H1 (cell line): Measurements from ENCODE around the gene RTTN. TPM values are rescaled to one million over a fixed set of nuclear protein-coding genes. Genes with fewer than 3 reads are reported as not detected.

ENCODE experiments used
- CTCF ChIA-PET: fragments of 300-600 bp; sonication (Branson Sonifier 250); formaldehyde crosslinking; loops from one replicate; lab custom pipeline; 2021; ENCODE audit not compliant: partially characterized antibody; lab: Charles Lee
- POLR2A ChIA-PET: fragments of 300-600 bp; sonication (Branson Sonifier 250); formaldehyde crosslinking; loops from one replicate; lab custom pipeline; 2021; ENCODE audit warnings: inconsistent platforms; ENCODE audit not compliant: partially characterized antibody; lab: Charles Lee
- DNase-seq, 2 experiments: peaks; one replicate each; pipeline versions ENCODE4 v3.0.0 to v3.0.0-alpha.2; 2010 to 2022; ENCODE audit warnings: low spot score in 2 of 2, low read depth in 1 of 2, mixed read lengths in 1 of 2
- FAIRE-seq: peaks from 2 replicates; lab custom pipeline; 2011; peaks lifted over from hg19 to GRCh38; lab: Jason Lieb, UNC
- H2AFZ ChIP-seq: 2 replicates; pipeline ENCODE4 v1.8.1; 2012; ENCODE audit warnings: low read length, inconsistent platforms
- H2AK5ac ChIP-seq: 2 replicates; pipeline ENCODE4 v1.6.1; 2013; ENCODE audit warnings: low read depth, low read length
- H2BK120ac ChIP-seq: replicated peaks from 2 replicates; pipeline ENCODE3; 2013; ENCODE audit warnings: low read depth, low read length, inconsistent platforms
- H2BK12ac ChIP-seq: 2 replicates; pipeline ENCODE4 v1.6.1; 2013; ENCODE audit warnings: low read depth, low read length
- H2BK15ac ChIP-seq: 2 replicates; pipeline ENCODE4 v1.6.1; 2013; ENCODE audit warnings: low read length
- H2BK20ac ChIP-seq: 2 replicates; pipeline ENCODE4 v1.6.1; 2013; ENCODE audit warnings: low read length
- H2BK5ac ChIP-seq: 2 replicates; pipeline ENCODE4 v1.6.1; 2013; ENCODE audit warnings: low read depth, low read length
- H3K14ac ChIP-seq: 2 replicates; pipeline ENCODE4 v1.6.1; 2013; ENCODE audit warnings: inconsistent platforms; ENCODE audit not compliant: insufficient read length
- H3K18ac ChIP-seq: 2 replicates; pipeline ENCODE4 v1.6.1; 2013; ENCODE audit warnings: low read length; ENCODE audit errors: extremely low read depth
- H3K23ac ChIP-seq: 2 replicates; pipeline ENCODE4 v1.6.1; 2013; ENCODE audit warnings: inconsistent platforms; ENCODE audit not compliant: insufficient read length
- H3K23me2 ChIP-seq: 2 replicates; pipeline ENCODE4 v1.6.1; 2013; ENCODE audit warnings: low read depth, low read length
- H3K27ac ChIP-seq: 2 replicates; pipeline ENCODE4 v1.6.1; 2011; ENCODE audit warnings: low read depth, low read length, inconsistent platforms
- H3K27me3 ChIP-seq, 4 experiments: replicated peaks in 1 of 4; 1 replicate in 1 of 4; 2 replicates in 3 of 4; pipeline versions ENCODE4 v1.6.1 to v1.8.1; 2011 to 2013; ENCODE audit warnings: low read length in 3 of 4, mild to moderate bottlenecking in 3 of 4, inconsistent platforms in 2 of 4, mixed read lengths in 2 of 4, moderate library complexity in 1 of 4; ENCODE audit not compliant: control insufficient read depth in 3 of 4, insufficient read depth in 3 of 4; ENCODE audit errors: extremely low read depth in 1 of 4
- H3K36me3 ChIP-seq, 4 experiments: 2 replicates each; pipeline versions ENCODE4 v1.6.1 to v1.8.1; 2011 to 2013; ENCODE audit warnings: mild to moderate bottlenecking in 4 of 4, low read length in 3 of 4, moderate library complexity in 2 of 4, control low read depth in 1 of 4, inconsistent platforms in 1 of 4; ENCODE audit not compliant: insufficient read depth in 4 of 4, control insufficient read depth in 2 of 4
- H3K4ac ChIP-seq: replicated peaks from 2 replicates; pipeline ENCODE3; 2013; ENCODE audit warnings: low read length, low read depth, mixed read lengths, inconsistent platforms; ENCODE audit not compliant: insufficient read length
- H3K4me1 ChIP-seq, 4 experiments: replicated peaks in 1 of 4; 1 replicate in 1 of 4; 2 replicates in 3 of 4; pipeline versions ENCODE4 v1.6.1 to v1.8.1; 2011 to 2013; ENCODE audit warnings: low read length in 3 of 4, inconsistent platforms in 2 of 4, mixed read lengths in 1 of 4; ENCODE audit not compliant: insufficient read depth in 4 of 4, control insufficient read depth in 3 of 4
- H3K4me2 ChIP-seq, 2 experiments: 2 replicates each; pipeline versions ENCODE4 v1.6.1 to v1.8.1; 2011 to 2013; ENCODE audit warnings: low read depth in 2 of 2, low read length in 2 of 2, control low read depth in 1 of 2, inconsistent platforms in 1 of 2, mild to moderate bottlenecking in 1 of 2; ENCODE audit not compliant: insufficient read depth in 1 of 2
- H3K4me3 ChIP-seq, 4 experiments: fragments of 200-600, 300-600 bp in 1 of 4; sonication (generic), shearing (Covaris generic), sonication (Bioruptor Twin) in 1 of 4; 2 replicates each; pipeline versions ENCODE4 v1.5.1 to v1.8.1; 2011 to 2016; ENCODE audit warnings: low read length in 4 of 4, low read depth in 3 of 4, control low read depth in 2 of 4, inconsistent platforms in 2 of 4, mild to moderate bottlenecking in 2 of 4, mixed read lengths in 1 of 4, moderate library complexity in 1 of 4; ENCODE audit not compliant: insufficient read depth in 2 of 4; ENCODE audit errors: extremely low read depth in 1 of 4
- H3K56ac ChIP-seq: replicated peaks from 2 replicates; pipeline ENCODE3; 2013; ENCODE audit warnings: low read depth, mild to moderate bottlenecking, mixed read lengths, low read length, inconsistent platforms; ENCODE audit not compliant: insufficient read length
- H3K79me1 ChIP-seq: 2 replicates; pipeline ENCODE4 v1.6.1; 2013; ENCODE audit warnings: low read depth, low read length, control low read depth
- H3K79me2 ChIP-seq, 2 experiments: 2 replicates each; pipeline versions ENCODE4 v1.6.1 to v1.8.1; 2012 to 2013; ENCODE audit warnings: low read length in 2 of 2, mild to moderate bottlenecking in 2 of 2, inconsistent platforms in 1 of 2; ENCODE audit not compliant: insufficient read depth in 2 of 2, control insufficient read depth in 1 of 2
- H3K9ac ChIP-seq, 4 experiments: replicated peaks in 1 of 4; 1 replicate in 1 of 4; 2 replicates in 3 of 4; pipeline versions ENCODE4 v1.6.1 to v1.8.1; 2011 to 2013; ENCODE audit warnings: low read depth in 3 of 4, low read length in 3 of 4, control low read depth in 2 of 4, mild to moderate bottlenecking in 2 of 4, moderate library complexity in 2 of 4, inconsistent platforms in 1 of 4; ENCODE audit errors: extremely low read depth in 1 of 4
- H3K9me3 ChIP-seq, 2 experiments: 2 replicates each; pipeline versions ENCODE4 v1.6.1 to v1.8.1; 2012 to 2013; ENCODE audit warnings: mild to moderate bottlenecking in 2 of 2, moderate library complexity in 2 of 2, control low read depth in 1 of 2, inconsistent platforms in 1 of 2, low read depth in 1 of 2, low read length in 1 of 2, mixed read lengths in 1 of 2; ENCODE audit not compliant: insufficient read depth in 2 of 2
- H4K20me1 ChIP-seq, 2 experiments: replicated peaks in 1 of 2; 2 replicates each; pipeline versions ENCODE3 to v1.8.1; 2011 to 2013; ENCODE audit warnings: inconsistent platforms in 2 of 2, low read length in 2 of 2, mild to moderate bottlenecking in 1 of 2; ENCODE audit not compliant: insufficient read depth in 2 of 2, control insufficient read depth in 1 of 2
- H4K5ac ChIP-seq: 2 replicates; pipeline ENCODE4 v1.6.1; 2013; ENCODE audit warnings: low read length, low read depth, mixed read lengths, inconsistent platforms; ENCODE audit not compliant: insufficient read length
- H4K8ac ChIP-seq: 2 replicates; pipeline ENCODE4 v1.8.0; 2013; ENCODE audit warnings: mild to moderate bottlenecking, moderate library complexity, low read length, inconsistent platforms; ENCODE audit not compliant: insufficient read depth; ENCODE audit errors: extremely low read depth
- H4K91ac ChIP-seq: replicated peaks from 2 replicates; pipeline ENCODE3; 2013; ENCODE audit warnings: low read length, mixed read lengths, inconsistent platforms; ENCODE audit not compliant: insufficient read length
- EP300 ChIP-seq, 2 experiments: IDR thresholded peaks; 1 replicate in 1 of 2; 2 replicates in 1 of 2; pipeline ENCODE4 v1.6.1; 2011 to 2012; ENCODE audit warnings: low read depth in 2 of 2, low read length in 2 of 2, mild to moderate bottlenecking in 2 of 2, borderline replicate concordance in 1 of 2, inconsistent platforms in 1 of 2, moderate library complexity in 1 of 2
- EZH2 ChIP-seq: fragments of 200-600 bp; sonication (generic); IDR thresholded peaks from 2 replicates; pipeline ENCODE4 v1.7.1; 2012; ENCODE audit warnings: low read depth, mild to moderate bottlenecking, moderate library complexity, low read length, inconsistent platforms; ENCODE audit not compliant: severe bottlenecking
- HDAC2 ChIP-seq, 2 experiments: fragments of 300-600 bp in 1 of 2; sonication (generic) in 1 of 2; IDR thresholded peaks; 2 replicates each; pipeline ENCODE4 v1.6.1; 2011 to 2012; ENCODE audit warnings: low read depth in 2 of 2, low read length in 2 of 2, mild to moderate bottlenecking in 2 of 2, moderate library complexity in 2 of 2, borderline replicate concordance in 1 of 2, inconsistent platforms in 1 of 2
- PHF8 ChIP-seq: fragments of 200-600 bp; sonication (generic); conservative IDR thresholded peaks from 2 replicates; pipeline ENCODE4 v1.7.1; 2012; ENCODE audit warnings: low read depth, mild to moderate bottlenecking, inconsistent platforms, low read length, moderate library complexity
- SP4 ChIP-seq: IDR thresholded peaks from 2 replicates; pipeline ENCODE4 v1.6.1; 2012; ENCODE audit warnings: low read length, inconsistent platforms
- WGBS, 2 experiments: shearing (Covaris generic) in 1 of 2; methylation state at CpG; one replicate each; pipeline versions ENCODE4 v1.1.6 to v1.1.7; 2013 to 2015; ENCODE audit warnings: low lambda C conversion rate in 2 of 2, mixed read lengths in 2 of 2, inconsistent platforms in 1 of 2, low coverage in 1 of 2, missing lambda C conversion rate in 1 of 2; ENCODE audit not compliant: insufficient replicate concordance in 2 of 2, insufficient coverage in 1 of 2, insufficient read length in 1 of 2; ENCODE audit errors: extremely low coverage in 1 of 2, missing lambda C conversion rate in 1 of 2; 5-methylcytosine and 5-hydroxymethylcytosine counted together
- polyA plus RNA-seq, 7 experiments: library from polyadenylated mRNA; depleted of rRNA in 3 of 7; stranded (reverse) in 5 of 7; unstranded in 2 of 7; fragments of >200 nt in 5 of 7; fragments of 200-250 nt in 2 of 7; gene quantifications; 1 replicate in 5 of 7; 2 replicates in 1 of 7; 4 replicates in 1 of 7; pipeline versions ENCODE4 v1.2.1 to v1.2.3, GENCODE V29; 2011 to 2013; ENCODE audit warnings: missing spikeins in 2 of 7, mixed read lengths in 2 of 7
- total RNA-seq: library from RNA; stranded (reverse); fragmentation: NEBNext Ultra II Directional; extraction: Animal tissue kit (Norgen Biotek cat#: 25700); gene quantifications from 2 replicates; pipeline ENCODE4 v1.2.1, GENCODE V29; 2021

Gene RTTN
- total and polyA plus RNA-seq, 2 of the 8 experiments (the other 6 are each of a cell fraction or from before 2014, with no cell fraction given): 9.1 to 21.4 TPM

DNA sequence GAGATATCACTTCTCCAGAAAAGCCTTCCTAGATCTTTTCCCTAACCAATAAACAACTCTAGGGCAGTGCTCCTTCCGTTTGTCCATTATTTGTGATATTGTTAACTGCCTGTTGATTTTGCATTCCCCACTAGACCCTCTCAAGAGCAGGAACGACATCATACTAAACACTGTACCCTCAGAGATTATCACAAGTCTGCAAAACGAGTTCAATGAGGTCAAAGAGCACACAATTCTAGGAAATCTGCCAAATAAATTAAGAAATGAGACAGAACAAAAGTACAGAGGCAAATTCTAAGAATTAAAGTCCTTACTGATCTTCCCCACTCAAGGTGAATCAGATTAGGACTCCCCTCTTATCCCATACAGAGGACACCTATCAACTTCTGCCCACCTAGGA is 7.6 kb downstream of the RTTN start:
- H4K5ac ChIP-seq: no peak overlapping the region
- H4K8ac ChIP-seq: no peak overlapping the region
- H2BK5ac ChIP-seq: no peak overlapping the region
- no peak overlapping the region for H2BK20ac ChIP-seq
- H3K9ac ChIP-seq: no peak overlapping the region
- H2BK120ac ChIP-seq: no peak overlapping the region
- CTCF ChIA-PET: interaction anchor here (1.4 to 2.0 kb wide), 3 partner anchors 11 to 236 kb away, joined by 3 to 6 read pairs (median 5); no protein-coding TSS in a partner anchor
- H2AFZ ChIP-seq: no peak overlapping the region
- H3K4me1 ChIP-seq: no peaks in the 10 kb centered on the region
- no peak overlapping the region for H3K4ac ChIP-seq
- H4K91ac ChIP-seq: no peak overlapping the region
- DNase-seq (no peak), FAIRE-seq (no peak)
- H3K79me1 ChIP-seq: no peaks in the 10 kb centered on the region
- H3K79me2 ChIP-seq: no peaks in the 10 kb centered on the region
- no peak overlapping the region for H3K4me3 ChIP-seq
- no peaks in the 10 kb centered on the region for H3K9me3 ChIP-seq
- H4K20me1 ChIP-seq: peaks cover 0 to 3% of the 10 kb centered on the region in 2 experiments
- no peak overlapping the region for H2AK5ac ChIP-seq
- H3K14ac ChIP-seq: no peak overlapping the region
- no peak overlapping the region for H2BK15ac ChIP-seq
- WGBS, 2 experiments: 89% methylated on average over 3 of the region's 3 CpGs; no CpG with 5 or more reads in 1 of the 2 experiments
- peaks cover 0 to 1% (median 0%) of the 10 kb centered on the region in 4 experiments; a peak in 1 of 7 replicates for H3K27me3 ChIP-seq
- no peak overlapping the region for H3K56ac ChIP-seq
- no peak overlapping the region for H3K27ac ChIP-seq
- no peak overlapping the region for H3K4me2 ChIP-seq
- POLR2A ChIA-PET: no interaction called here
- H3K23ac ChIP-seq: no peak overlapping the region
- peaks cover 0 to 34% (median 17%) of the 10 kb centered on the region in 4 experiments; a peak in 6 of 8 replicates for H3K36me3 ChIP-seq
- H3K18ac ChIP-seq: no peak overlapping the region
- H2BK12ac ChIP-seq: no peak overlapping the region
- TF ChIP-seq HDAC2 (IDR thresholded peaks at IDR 0.05; ENCODE audit: borderline replicate concordance in 1 of 2, low read depth in 2 of 2, low read length in 2 of 2) (no peak), EZH2 (no peak), SP4 (no peak), PHF8 (no peak), EP300 (IDR thresholded peaks at IDR 0.05; ENCODE audit: borderline replicate concordance in 1 of 2, low read depth in 2 of 2, low read length in 2 of 2) (no peak)
- H3K23me2 ChIP-seq: no peaks in the 10 kb centered on the region; the same call in 1 of the 2 replicates
